HG02938 (cell line): ENCODE data around the gene ATP8A2.
"Not testable (repeated sequence)": the region's sequence is repeated elsewhere in the genome, so short reads cannot be mapped to it uniquely, and the experiment has no call there.

Source experiments
- ATAC-seq: cut with Tn5 transposase; IDR thresholded peaks from one replicate; pipeline ENCODE4 v1.9.1; 2021; ENCODE audit warnings: mild to moderate bottlenecking, moderate library complexity; ENCODE audit not compliant: unreplicated experiment

The ATP8A2 gene

DNA sequence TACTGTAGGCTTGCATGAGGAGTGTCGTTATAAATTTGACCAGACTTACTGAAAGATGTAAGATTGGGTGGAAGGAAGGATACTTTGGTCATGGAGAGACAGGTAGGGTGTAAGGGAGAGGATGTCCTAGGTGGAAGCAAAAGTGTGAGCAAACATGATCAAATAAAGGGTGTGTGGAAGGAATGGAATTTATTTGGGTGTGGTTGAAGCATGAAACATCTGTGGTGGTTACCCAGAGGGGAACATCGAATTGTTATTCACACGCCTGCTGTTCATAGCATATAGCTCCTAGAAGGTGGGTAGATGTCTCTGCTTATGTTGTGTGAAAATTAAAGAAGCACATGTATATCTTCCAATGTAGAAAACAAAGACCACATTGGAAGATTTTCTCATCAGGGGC, 157.7 kb downstream of the ATP8A2 start:
- no peak for ATAC-seq

- ATAC-seq = no peak
Observed at GRCh38 chr13:25538276-25538675, 166.5 kb downstream of the ATP8A2 start.

GRCh38 chr13:25541434-25542123, 169.8 kb downstream of the ATP8A2 start:
- ATAC-seq = peak; percentile 93

DNA sequence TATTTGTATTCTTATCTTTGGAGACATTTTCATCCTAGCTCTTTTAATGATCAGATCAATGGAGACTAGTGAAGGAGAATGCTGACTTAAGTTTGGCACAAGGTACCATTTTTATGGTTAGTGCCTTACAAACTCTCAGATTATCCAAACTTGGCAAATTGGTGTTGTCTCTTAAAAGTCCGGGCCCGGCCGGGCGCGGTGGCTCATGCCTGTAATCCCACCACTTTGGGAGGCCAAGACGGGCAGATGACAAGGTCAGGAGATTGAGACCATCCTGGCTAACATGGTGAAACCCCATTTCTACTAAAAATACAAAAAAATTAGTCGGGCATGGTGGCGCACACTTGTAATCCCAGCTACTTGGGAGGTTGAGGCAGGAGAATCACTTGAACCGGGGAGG, 177.2 kb downstream of the ATP8A2 start:
- not testable (repeated sequence) for ATAC-seq

- ATAC-seq = no peak
Observed at GRCh38 chr13:25561812-25562211, 190.0 kb downstream of the ATP8A2 start.

DNA sequence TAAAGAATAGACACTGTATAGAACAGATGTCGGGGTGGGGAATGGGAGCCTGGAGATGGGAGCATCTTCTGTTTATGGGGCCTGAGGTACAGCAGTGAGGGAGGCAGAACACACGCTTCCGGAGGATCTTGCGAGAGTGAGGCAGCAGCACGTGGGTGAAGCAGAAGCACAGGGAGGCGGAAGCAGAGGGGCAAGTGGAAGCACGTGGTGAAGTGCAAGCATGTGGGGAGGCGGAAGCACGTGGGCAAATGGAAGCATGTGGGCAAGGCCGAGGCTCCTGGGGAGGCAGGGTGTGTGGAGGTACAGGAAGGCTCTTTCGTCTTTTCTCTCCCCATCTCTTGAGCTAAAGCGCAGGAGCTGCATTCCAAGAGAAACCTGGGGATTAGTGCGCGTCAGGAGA, 198.4 kb downstream of the ATP8A2 start:
- ATAC-seq = no peak

GRCh38 chr13:25571237-25571636, 199.5 kb downstream of the ATP8A2 start:
- no peak for ATAC-seq

DNA sequence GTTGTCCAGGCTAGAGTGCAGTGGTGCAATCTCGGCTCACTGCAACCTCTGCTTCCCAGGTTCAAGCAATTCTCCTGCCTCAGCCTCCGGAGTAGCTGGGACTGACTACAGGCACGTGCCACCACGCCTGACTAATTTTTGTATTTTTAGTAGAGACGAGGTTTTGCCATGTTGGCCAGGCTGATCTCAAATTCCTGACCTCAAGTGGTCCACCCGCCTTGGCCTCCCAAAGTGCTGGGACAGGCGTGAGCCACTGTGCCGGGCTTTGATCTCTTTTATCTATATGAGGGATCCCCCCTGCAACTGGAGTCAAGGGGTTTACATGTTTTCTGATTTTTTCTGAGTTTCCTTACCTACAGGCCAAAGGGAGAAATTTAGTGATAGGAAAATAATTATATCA, 200.4 kb downstream of the ATP8A2 start:
- not testable (repeated sequence) for ATAC-seq

DNA sequence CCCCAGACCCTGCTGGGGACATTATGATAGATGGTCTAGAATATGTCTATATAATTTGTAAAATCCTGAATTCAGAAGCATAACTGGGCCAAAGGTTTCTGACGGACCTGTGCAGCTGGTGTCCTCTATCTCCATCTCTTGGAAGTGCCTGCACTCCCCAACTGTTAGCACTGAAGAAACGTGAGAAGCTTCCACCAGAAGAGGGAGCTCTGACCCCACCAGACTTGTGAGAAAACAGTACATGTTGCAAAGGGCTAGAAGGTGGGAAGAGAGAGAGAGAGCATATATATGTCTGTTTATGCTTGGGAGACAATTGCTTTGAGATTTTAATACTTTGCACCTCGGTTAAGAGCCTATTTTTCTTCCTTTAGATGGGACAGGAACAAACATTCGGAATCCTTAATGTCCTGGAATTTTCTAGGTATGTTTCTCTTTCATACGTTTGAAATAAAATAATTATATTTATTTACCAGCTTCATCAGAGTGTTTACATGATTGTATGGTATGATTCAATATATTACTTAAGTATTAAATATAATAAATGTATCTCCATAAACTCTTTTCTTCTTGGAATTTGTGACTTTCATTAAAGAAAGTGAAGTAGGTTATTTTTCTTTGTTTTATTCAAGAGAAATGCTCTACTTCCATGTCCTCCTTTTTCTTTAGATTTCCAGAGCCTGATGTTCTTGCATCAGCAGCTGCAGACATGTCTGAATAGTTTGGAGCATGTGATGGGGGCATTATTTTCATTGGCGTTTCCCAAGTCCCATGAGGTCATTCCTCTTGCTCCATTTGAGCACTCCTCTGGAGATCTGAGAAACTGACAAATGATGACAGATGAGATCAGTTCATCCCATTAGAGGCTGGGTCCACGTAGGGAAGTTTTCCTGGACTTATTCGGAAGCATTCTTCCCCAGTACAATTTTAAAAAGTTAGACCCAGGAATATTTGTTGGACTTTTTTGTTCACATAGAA, 202.9 kb downstream of the ATP8A2 start:
- no peak for ATAC-seq

GRCh38 chr13:25575562-25575961, 203.8 kb downstream of the ATP8A2 start:
- no peak for ATAC-seq

DNA sequence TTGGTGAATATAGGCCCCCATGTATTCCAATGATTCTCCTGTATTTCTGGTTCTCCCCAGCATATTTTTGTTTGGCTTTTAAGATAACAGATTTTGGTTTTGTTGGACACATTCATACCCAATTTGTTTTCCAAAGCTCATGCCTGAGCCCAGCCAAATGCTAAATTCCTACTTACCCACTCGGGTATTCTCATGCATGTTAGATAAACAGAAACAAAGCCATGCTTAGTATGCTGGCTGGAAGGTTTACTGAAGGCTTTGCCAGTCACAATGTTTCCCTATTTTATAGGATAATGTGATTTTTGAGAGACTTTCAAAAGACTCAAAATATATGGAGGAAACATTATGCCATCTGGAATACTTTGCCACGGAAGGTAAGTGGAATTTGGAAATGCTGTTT, 206.8 kb downstream of the ATP8A2 start:
- no peak for ATAC-seq

GRCh38 chr13:25579221-25579620, 207.4 kb downstream of the ATP8A2 start:
- ATAC-seq = no peak

DNA sequence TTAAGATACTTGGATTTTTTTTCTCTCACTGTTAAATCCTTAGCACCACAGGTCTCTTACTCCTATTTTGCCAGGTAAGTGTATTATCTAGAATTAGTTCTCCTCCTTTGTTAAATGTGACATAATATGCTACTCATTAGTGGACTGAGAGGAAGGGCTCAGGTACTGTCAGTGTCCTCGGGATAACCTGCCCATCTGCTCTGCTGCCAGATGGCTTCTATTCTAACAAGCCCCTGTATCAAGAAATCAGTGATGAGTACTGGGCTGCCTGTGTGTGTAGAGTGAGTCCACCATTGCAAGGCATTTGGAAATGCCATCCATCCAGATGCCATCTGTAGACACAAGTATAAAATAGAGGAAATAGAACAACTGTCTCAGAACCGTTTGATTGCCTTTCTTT, 209.6 kb downstream of the ATP8A2 start:
- no peak for ATAC-seq

DNA sequence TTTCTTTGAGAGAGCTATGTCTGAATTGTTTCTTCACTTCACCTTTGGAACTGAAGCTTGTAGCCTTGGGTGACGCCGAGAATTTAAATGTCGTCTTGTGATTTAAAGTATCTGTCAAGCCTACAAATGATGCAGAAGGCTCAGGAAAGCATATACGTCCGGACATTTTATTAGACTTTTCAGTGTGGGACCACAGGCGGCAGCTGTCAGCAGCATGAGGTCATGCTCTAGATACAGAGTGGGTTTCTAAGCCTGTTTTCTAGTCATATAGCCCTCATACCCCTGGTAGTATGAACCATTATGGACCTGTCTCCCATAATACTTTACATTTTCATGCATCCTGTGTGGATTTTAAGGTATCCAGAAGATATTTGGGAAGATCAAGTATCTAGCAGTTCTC, 212.3 kb downstream of the ATP8A2 start:
- ATAC-seq = no peak

DNA sequence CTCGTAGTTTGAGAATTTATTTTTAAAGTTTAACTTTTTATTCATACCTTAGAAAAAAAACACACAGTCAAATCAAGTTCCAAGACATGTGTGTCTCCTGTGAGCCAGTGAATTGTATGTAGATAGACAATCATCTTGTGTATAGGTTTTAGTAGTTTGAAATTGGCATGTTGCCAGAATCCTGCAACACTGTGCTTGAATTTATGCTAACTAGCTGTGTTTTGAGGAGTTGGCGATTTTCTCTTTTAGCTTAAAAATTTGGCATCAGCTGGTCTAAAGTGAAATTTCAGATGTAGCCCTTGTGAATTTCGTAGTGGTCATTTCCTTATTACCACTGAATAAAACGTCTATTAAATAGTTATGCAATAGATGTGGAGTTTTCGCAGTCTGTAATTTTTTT, 213.2 kb downstream of the ATP8A2 start:
- no peak for ATAC-seq

GRCh38 chr13:25587326-25587980, 215.7 kb downstream of the ATP8A2 start:
- ATAC-seq = no peak

- ATAC-seq = no peak
Observed at GRCh38 chr13:25588336-25589060, 216.7 kb downstream of the ATP8A2 start.

GRCh38 chr13:25598421-25598820, 226.6 kb downstream of the ATP8A2 start:
- no peak for ATAC-seq

GRCh38 chr13:25602176-25602575, 230.4 kb downstream of the ATP8A2 start:
- ATAC-seq = no peak

DNA sequence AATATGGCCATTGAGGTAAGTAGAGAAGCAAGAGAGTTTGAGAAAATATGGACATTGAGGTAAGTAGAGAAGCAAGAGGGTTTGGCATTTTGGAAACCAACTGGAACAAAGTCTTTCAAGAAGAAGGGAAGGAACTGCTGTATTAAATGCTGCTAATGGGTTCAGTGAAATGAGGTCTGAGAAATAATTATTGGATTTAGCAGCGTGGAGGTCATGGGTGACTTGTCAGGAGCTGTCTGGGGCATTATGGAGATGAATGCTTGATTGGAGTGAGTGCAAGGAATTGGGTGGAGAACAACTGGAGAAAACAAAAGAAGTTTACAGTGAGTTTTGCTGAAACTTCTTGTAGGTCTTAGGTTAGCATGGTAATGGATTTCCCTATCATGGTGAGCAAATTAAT, 232.3 kb downstream of the ATP8A2 start:
- ATAC-seq = no peak

DNA sequence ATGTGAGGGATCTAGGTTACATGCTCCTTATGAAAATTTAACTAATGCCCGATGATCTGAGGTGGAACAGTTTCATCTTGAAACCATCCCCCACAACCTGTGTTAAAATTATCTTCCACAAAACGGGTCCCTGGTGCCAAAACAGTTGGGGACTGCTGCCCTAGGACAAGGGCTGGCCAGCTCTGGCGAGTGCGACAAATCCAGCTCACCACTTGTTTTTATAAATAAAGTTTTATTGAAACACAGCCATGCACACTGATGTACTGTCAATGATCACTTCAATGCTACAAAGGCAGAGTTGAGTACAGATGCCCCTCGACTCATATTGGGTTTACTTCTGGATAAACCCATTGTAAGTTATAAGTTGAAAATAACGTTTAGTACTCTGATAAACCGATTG, 235.3 kb downstream of the ATP8A2 start:
- ATAC-seq = no peak
